ENCODE results near the gene KCMF1. TPM values are rescaled to one million over a fixed set of nuclear protein-coding genes. Genes with fewer than 3 reads are reported as not detected.

Gene KCMF1
- total and polyA plus RNA-seq, 2 experiments from 2014 or later, result 50.8 to 63.0 TPM

GRCh38 chr2:85061896-85062295 lies 90.9 kb downstream of the KCMF1 start:
- no peak overlapping the region for H2AFZ ChIP-seq
- no peak overlapping the region for H3K27ac ChIP-seq
- H3K36me3 ChIP-seq (replicated peaks; ENCODE audit: insufficient read depth, low read depth), result no peaks in the 10 kb centered on the region
- H3K9me2 ChIP-seq (replicated peaks; ENCODE audit: insufficient read depth), result no peaks in the 10 kb centered on the region
- H4K20me1 ChIP-seq (ENCODE audit: insufficient read depth, poor library complexity, severe bottlenecking), result no peaks in the 10 kb centered on the region
- no peak for DNase-seq (ENCODE audit: low spot score)
- no peak overlapping the region for H3K4me2 ChIP-seq
- no peaks in the 10 kb centered on the region for H3K9me3 ChIP-seq (ENCODE audit: low read depth)
- H3K79me2 ChIP-seq, result no peaks in the 10 kb centered on the region
- 75% methylated on average over 2 of the region's 2 CpGs for WGBS (ENCODE audit: low lambda C conversion rate, missing lambda C conversion rate)
- H3K4me3 ChIP-seq, result no peak overlapping the region
- H3K4me1 ChIP-seq (ENCODE audit: insufficient read depth), result no peaks in the 10 kb centered on the region
- TF ChIP-seq CTCF (IDR thresholded peaks at IDR 0.05; ENCODE audit: poor library complexity) (no peak), EZH2 (IDR thresholded peaks at IDR 0.05; ENCODE audit: borderline replicate concordance) (no peak), EZH2phosphoT487 (IDR thresholded peaks at IDR 0.05; ENCODE audit: low read depth, severe bottlenecking, unreplicated experiment) (no peak)
- no peaks in the 10 kb centered on the region for H3K27me3 ChIP-seq

- H4K20me1 ChIP-seq (ENCODE audit: insufficient read depth, poor library complexity, severe bottlenecking), result no peaks in the 10 kb centered on the region
- H2AFZ ChIP-seq, result no peak overlapping the region
- no peaks in the 10 kb centered on the region for H3K9me3 ChIP-seq (ENCODE audit: low read depth)
- H3K4me2 ChIP-seq, result no peak overlapping the region
- H3K9me2 ChIP-seq (replicated peaks; ENCODE audit: insufficient read depth), result no peaks in the 10 kb centered on the region
- no peaks in the 10 kb centered on the region for H3K79me2 ChIP-seq
- H3K4me3 ChIP-seq, result no peak overlapping the region
- no peaks in the 10 kb centered on the region for H3K36me3 ChIP-seq (replicated peaks; ENCODE audit: insufficient read depth, low read depth)
- DNase-seq (ENCODE audit: low spot score), result no peak
- H3K27me3 ChIP-seq, result no peaks in the 10 kb centered on the region
- TF ChIP-seq EZH2phosphoT487 (IDR thresholded peaks at IDR 0.05; ENCODE audit: low read depth, severe bottlenecking, unreplicated experiment) (no peak), EZH2 (IDR thresholded peaks at IDR 0.05; ENCODE audit: borderline replicate concordance) (no peak), CTCF (IDR thresholded peaks at IDR 0.05; ENCODE audit: poor library complexity) (no peak)
- no peaks in the 10 kb centered on the region for H3K4me1 ChIP-seq (ENCODE audit: insufficient read depth)
- 69% methylated on average over 6 of the region's 6 CpGs for WGBS (ENCODE audit: low lambda C conversion rate, missing lambda C conversion rate)
- no peak overlapping the region for H3K27ac ChIP-seq
Observed at GRCh38 chr2:85062565-85062964, 91.6 kb downstream of the KCMF1 start.

GRCh38 chr2:85063981-85064599 lies 93.1 kb downstream of the KCMF1 start:
- no peak for DNase-seq (ENCODE audit: low spot score)

More at GRCh38 chr2:85063981-85064599, 93.1 kb downstream of the KCMF1 start:
- no peaks in the 10 kb centered on the region for H3K79me2 ChIP-seq
- no peaks in the 10 kb centered on the region for H3K9me2 ChIP-seq (replicated peaks; ENCODE audit: insufficient read depth)
- no peaks in the 10 kb centered on the region for H3K36me3 ChIP-seq (replicated peaks; ENCODE audit: insufficient read depth, low read depth)
- no peaks in the 10 kb centered on the region for H3K9me3 ChIP-seq (ENCODE audit: low read depth)
- H4K20me1 ChIP-seq (ENCODE audit: insufficient read depth, poor library complexity, severe bottlenecking), result no peaks in the 10 kb centered on the region
- H3K27ac ChIP-seq, result no peak overlapping the region
- no peaks in the 10 kb centered on the region for H3K4me1 ChIP-seq (ENCODE audit: insufficient read depth)
- 85% methylated on average over 5 of the region's 5 CpGs for WGBS (ENCODE audit: low lambda C conversion rate, missing lambda C conversion rate)
- TF ChIP-seq EZH2phosphoT487 (IDR thresholded peaks at IDR 0.05; ENCODE audit: low read depth, severe bottlenecking, unreplicated experiment) (no peak), CTCF (IDR thresholded peaks at IDR 0.05; ENCODE audit: poor library complexity) (no peak), EZH2 (IDR thresholded peaks at IDR 0.05; ENCODE audit: borderline replicate concordance) (no peak)
- no peaks in the 10 kb centered on the region for H3K27me3 ChIP-seq
- H3K4me3 ChIP-seq, result no peak overlapping the region
- H2AFZ ChIP-seq, result no peak overlapping the region
- no peak overlapping the region for H3K4me2 ChIP-seq

Data from hepatocyte (in vitro differentiated cells).